Measurements from ENCODE around the gene TOR1B.

Gene TOR1B

DNA sequence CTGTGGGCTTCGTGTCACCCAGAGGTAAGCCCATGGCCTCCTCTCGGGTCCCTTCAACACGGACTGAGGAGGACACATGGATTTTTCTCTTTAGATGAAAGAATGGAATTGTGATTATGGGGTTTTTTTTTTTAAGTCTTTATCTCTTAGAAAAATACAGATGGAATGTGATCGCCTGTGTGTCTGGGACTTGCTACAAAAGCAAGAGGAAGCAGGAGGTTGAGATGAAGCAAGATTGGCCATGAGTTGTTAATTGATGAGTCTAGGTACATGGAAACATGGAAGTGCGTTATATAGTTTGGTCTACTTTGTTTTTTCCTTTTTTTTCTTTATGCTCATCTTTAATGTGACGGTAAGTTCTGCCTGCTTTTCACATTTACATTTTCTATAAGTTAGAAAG lies 46.9 kb downstream of the TOR1B start:
- no peak for DNase-seq

DNA sequence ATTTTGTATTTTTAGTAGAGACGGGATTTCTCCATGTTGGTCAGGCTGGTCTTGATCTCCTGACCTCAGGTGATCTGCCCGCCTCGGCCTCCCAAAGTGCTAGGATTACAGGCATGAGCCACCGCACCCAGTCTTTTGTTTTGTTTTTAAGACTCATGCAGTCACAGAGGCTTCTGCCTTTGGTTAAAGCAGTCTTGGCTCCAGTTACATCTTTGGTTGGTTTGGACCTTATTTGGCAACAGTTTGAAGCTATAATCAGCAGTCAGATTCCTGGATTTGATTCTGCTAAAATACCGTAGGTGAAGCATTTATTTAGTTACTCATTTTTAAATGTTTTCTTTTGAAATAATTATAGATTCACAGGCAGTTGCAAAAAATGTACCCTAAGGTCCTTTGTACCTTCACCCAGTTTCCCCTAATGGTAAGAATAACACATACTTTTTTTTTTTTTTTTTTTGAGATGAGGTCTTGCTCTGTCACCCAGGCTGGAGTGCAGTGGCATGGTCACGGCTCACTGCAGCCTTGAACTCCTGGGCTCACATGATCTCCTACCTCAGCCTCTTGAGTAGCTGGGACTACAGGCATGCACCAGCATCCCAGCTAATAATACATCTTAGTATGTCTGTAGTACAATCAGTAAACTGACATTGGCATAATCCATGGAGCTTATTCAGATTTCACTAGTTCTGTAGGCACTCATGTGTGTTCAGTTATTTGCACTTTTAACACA lies 48.0 kb downstream of the TOR1B start:
- no peak for DNase-seq

DNA sequence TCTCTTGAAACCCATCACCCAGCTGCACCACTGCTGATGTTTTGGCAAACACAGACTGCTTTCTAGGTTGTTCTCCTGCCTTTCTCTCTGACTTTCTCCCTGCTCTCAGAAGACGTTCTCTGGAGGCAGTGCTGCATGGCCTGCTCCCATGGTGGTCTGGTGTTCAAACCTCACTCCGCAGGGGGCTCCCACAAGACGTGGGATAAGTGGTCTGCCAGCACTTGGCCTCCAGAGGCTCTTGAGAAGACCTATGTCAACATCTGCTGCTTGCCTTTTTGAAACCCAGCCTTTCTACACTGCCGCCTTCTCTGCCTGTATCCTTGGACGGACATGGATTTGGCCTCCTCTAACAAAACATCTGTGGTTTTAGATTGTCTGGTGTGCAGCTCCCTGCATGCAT lies 48.8 kb downstream of the TOR1B start:
- no peak for DNase-seq

DNA sequence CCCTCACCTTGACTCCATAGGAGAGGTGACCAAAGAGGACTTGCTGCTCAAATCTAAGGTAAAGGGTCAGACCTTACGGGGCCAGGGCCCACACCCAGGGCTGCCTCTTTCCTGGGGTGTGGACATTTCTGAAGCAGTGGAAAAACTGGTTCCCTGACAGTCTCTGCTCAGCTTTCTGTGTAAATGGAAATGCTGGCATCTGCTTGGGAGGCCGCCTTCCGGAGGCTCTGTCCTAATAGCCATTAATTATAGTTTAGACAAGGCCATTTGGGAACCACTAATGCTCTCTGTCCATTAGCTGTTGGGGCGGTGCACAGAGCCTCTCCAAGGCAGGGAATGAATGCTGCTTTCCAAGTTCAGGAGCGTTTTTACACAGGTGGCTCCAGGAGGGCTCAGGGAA lies 49.6 kb downstream of the TOR1B start:
- DNase-seq: no peak

DNA sequence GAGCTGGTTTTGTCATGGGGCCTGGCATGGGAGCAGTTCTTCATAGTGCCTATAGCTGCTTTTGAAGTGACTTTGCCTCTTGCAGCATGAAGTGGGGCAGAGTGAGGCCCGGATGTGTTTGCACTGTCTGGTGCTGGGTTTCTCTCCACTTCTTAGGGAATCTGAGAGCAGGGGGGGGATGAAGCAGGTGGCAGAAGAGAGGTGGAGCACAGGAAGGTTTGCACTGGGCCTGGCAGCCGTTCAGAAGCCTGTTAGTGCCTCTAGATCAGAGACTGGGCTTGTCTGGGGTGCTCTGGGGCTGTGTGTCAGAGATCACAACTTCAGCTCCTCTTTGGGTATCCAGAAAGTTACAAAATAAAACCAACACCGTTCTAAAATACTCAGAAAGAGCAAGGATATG lies 50.6 kb downstream of the TOR1B start:
- no peak for DNase-seq

DNA sequence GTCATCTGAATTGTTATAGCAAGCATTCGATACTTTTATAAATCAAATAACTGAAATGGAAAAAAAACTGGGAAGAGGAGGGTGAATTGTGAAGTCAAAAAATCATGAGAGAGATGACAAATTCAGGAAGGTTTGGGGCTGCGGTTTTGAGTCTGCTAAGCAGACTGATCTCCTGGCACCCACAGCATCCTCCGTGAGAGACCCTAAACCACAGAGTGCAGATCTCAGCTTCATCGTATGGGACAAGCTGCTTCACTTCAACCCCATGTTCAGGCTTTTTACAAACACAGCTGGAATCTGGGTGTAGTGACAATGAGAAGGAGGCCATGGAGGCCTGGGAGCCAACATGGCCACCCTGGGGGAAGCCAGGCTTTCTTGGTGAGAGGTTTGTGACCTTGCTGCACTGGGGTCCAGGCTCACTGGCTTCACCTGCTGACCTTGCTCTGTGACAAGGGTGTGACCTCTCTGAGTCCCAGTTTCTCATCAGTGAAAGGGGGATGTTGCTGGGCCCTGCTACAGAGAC lies 51.7 kb downstream of the TOR1B start:
- DNase-seq: no peak

DNA sequence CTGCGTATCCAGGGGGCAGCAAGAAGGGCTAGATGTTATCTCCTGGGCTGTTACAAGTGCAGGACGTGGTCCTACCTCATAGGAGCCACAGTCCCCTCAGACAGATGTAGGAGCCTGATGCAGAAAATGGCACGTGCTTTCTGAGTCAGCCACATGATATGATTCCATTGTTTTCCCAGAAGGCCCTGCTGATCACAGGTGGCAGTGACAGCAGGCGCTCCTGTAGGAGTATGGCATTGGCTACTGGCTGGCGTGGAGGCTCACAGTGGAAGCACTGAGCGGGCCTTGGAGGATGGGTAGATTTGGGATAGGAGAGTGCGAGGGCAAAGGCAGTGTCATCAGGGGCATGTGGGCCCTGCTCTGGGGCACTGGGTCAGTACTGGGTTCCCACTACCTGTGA lies 54.2 kb downstream of the TOR1B start:
- DNase-seq: no peak

DNA sequence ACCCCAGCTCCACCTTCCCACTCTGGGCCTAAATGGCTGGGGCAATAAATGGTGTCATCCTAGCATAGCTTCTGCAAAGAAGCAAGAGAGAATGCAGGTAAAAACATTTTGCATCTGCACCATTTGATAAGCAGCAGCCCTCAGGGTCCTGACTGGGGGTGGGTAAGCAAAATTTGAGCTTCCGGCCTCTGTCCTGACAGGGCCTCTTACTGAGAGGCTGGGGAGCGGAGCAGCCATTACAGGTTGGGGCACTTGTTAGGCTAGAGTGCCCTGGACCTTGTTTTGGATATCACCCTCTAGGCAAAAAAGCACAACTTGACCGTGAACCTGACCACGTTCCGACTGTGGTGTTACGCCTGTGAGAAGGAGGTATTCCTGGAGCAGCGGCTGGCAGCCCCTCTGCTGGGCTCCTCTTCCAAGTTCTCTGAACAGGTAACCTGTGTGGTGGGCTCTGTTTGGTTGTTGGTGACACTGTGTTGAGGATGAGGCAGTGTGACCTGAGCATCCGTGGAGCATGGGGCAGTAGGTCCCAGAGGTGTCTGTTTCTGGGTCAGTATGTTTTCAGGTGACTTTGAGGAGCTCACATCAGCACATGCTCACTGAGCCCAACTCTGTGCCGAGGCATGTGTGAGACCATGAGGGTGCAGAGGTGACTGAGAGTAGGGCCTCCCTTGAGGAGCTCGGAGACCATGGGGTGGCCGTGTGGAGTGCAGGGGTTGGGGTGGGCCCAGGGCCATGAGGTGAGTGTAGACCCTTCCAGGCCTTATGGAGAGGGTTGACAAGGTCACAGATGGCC lies 55.4 kb downstream of the TOR1B start:
- no peak for DNase-seq
